HG03378 (cell line): ENCODE measurements around the gene FCGR2B.
"Not testable (repeated sequence)": the region's sequence is repeated elsewhere in the genome, so short reads cannot be mapped to it uniquely, and the experiment has no call there.

Source experiments
- ATAC-seq: cut with Tn5 transposase; IDR thresholded peaks from one replicate; pipeline ENCODE4 v1.9.1; 2021; ENCODE audit warnings: mild to moderate bottlenecking, moderate library complexity; ENCODE audit not compliant: unreplicated experiment

FCGR2B gene

DNA sequence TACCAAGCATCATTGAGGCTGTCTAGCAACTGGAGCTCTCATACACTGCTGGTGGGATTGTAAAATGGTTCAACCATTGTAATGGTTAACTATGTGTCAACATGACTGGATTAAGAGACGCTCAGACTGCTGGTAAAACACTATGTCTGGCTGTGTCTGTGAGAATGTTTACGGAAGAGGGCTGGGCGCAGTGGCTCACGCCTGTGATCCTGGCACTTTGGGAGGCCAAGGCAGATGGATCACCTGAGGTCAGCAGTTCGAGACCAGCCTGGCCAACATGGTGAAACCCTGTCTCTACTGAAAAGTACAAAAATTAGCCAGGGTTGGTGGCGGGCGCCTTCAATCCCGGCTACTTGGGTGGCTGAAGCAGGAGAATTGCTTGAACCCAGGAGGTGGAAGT lies 39.3 kb downstream of the FCGR2B start:
- ATAC-seq: no peak

DNA sequence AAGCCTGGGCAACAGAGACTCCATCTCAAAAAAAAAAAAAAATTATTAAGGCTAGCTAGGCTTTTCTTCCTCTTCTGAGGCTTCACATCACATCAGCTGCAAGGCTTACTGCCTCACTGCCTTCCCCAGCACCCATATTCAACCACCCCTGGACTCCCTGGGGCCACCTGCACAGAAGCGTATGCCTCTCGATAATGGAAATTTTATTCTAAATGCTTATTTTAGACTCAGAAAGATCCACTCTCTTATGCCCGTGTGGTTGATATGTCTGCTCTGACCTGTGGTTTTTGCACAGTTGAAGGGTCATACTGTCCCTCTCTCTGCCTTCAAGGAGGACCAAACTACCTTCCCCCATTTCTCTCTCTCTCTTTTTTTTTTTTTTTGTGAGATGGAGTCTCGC lies 42.6 kb downstream of the FCGR2B start:
- peak; percentile 42 for ATAC-seq

DNA sequence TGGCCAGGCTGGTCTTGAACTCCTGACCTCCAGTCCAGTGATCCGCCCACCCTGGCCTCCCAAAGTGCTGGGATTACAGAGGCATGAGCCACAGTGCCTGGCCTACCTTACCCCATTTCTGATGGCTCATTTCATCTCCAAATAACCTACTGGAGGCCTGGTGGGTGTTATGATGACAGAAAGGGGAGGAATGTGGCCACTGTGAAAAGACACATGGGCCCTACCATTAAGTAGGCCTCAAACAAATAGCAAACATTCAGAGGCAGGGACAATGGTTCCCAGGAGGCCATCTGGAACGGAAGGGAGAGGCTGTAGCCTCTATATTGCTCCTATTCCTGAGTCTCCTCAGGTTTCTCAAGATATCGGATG lies 43.2 kb downstream of the FCGR2B start:
- no peak for ATAC-seq

DNA sequence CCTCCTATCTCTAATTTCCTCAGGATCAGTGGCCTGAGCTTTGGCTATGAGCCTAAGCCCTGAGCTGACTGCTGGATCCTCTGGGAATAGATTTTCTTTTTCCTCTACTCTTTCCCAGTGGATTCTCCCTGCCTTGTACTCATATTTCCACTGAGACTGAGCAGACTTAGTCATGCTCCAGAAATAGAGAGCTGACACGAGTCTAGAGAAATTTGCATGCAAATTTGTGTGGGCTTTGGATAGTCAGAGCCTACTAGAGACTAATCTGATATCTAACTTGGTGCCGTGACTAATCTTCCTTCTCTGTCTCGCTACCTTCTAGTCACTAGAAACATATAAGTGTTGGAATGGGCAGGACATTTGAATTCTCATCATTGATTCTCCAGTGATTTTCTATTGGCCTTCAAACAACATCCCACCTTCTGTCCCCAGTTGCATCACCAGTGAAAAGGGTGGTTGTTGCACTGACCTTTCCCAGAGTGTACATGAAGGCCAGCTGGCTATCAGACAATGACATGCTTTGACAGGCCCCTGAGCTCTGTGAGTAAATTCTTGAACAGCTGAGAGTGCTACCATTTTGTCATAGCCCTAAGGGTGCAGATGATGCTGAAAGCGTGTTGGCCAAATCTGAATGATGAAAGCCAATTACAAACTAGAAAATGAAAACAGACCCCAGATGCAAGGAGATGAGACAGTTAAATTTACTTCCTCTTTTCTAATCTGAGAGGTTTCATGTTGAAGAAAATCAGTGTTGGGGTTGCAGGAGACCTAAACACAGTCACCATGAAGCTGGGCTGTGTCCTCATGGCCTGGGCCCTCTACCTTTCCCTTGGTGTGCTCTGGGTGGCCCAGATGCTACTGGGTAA lies 43.8 kb downstream of the FCGR2B start, which contains the start of gene FCRLA:
TSS of gene FCRLA (plus strand) at position 748 of the 866 bp plus-strand sequence. CDS start at position 784, 36 bp downstream.
- peak; percentile 62 for ATAC-seq

DNA sequence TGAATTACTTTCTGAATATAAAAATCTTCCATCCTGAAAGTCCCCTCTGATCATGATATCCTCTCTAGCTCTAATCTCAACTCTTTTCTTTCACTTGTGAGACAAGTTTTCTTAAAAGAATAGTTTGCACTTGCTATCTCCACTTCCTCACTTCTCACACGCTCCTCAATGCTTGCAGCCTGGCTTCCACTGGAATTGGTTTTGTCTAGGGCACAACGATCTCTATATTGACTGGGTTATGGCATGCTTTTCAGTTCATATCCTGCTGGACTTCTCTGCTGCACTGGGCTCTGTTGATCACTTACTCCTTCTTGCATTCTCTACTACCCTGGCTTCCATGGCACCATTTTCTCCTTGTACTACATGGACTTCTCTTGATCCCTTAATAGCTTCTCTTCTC lies 44.6 kb downstream of the FCGR2B start:
- ATAC-seq: no peak

DNA sequence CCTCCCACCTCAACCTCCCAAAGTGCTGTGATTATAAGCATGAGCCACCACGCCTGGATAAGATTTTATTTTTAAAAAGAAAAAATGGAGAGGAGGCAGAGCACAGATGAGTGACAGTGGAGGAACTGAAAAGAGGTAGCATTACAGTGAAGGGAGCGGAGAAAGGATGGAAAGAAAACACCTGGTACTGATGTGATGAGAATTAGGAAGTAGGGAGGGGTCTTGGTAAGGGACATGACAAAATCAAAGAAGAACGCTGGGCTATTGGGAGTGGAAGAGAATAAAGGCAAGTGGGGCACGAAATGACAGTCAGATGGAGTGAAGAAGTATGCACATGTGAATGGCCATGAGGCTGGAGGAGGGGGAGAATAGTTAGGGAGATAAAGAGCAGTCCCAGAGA lies 46.4 kb downstream of the FCGR2B start:
- no peak for ATAC-seq

DNA sequence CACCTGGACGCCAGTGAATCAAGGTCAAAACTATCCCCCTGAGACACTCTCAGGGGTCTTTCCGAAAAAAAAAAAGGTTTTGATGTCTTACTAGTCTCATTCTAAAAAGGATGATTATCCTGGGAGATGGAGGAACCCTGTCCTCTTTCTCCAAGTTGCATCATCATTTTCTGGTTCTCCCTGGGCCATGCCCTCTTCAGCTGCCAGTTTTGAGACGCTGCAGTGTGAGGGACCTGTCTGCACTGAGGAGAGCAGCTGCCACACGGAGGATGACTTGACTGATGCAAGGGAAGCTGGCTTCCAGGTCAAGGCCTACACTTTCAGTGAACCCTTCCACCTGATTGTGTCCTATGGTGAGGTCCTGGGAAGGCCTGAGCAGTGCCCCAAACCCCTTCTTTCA lies 47.6 kb downstream of the FCGR2B start:
- ATAC-seq: no peak

DNA sequence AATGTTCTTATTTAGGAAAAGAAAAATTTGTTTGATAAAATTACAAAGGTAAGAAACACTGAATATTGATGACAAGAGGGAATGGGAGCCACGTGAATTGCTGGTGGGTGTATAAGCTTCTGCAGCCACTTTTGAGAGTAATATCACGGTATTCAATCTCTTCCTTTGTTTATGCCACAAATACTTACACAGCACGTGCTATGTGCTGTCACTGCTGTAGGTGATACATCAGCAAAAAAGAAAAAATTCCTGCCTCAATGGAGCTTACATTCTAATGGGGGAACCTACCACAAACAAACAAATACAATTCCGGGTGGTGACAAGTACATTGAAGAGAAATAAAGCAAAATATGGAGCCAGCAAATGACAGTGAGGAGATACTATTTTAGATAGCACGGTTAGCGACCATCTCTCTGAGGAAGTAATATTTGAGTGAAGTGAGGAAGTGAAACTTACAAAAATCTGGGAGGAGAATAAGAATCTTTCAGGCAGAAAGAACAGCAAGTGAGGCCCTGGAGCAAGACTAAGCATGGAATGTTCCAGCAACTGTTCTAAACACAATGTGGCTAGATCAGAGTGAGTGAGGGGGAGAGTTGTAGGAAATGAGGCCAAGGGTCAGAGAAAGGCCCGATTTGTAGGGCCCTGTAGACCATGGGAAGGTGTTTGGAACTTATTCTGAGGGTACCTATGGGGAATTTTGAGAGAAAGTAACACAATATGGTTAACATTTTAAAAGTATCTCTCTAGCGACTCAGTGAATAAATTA lies 55.8 kb downstream of the FCGR2B start:
- ATAC-seq: no peak

DNA sequence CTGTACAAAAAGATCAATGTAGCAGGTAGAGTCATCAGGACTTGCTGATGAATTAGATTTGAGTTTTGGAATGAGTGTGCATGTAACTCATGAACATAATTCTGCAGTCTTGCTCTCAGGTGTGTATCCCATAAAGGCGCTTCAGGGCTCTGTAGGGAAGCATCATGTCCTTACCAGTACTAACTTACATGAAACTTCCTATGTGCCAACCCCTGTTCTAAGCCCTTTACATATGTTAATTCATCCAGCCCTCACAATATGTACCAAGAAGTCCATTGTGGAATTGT lies 56.3 kb downstream of the FCGR2B start:
- ATAC-seq: no peak

DNA sequence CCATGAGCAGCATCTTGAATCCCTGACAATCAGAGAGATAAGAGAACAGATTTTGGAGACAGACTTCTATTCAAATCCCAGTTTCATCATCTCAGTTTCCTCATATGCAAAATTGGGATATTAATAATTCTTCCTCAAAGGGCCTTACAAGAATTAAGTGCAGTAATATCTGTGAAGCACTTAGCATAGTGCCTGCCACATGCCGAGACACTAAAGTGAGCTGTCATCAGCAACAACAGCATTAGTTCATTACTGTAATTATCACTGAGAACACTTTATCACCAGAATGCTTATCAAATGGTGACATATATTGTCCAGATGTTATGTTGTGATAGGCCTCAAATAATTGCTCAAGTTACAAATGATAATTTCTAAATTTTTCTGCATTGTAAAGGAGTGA lies 57.5 kb downstream of the FCGR2B start:
- no peak for ATAC-seq

DNA sequence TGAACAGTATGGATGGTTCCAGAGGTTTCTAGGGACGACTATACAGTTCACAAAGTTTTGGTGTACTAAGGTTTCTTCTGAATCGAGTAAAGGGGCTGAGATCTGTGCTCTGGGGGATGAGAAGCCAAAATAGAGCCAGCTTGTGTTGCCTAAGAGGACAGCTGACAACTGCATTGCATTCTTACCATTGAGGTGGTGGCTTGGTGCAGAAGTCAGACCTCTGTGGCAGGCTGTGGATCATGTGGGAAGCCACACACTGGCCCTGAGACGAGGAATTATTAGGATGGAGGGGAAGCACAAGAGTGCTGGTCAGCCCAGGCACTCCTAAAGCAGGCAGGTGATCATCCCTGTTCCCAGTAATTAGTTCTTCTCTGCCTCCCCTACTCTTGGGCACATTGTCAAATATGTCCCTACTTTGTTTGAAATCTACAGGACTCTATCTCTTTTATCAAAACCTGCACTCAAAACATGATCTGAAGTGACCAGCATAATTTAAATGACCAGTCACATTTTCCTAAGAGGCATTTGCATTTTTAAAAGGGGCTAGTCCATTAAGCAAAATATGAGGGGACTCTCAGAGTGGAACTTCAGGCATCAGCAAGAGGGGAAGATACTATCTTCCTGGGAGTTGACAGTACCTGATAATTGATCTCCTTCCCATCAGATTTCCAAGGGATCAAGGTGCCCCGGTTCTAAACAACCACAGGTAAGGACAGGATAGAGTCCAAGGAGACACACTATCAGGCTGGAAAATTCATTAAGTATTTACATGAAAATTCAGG lies 58.2 kb downstream of the FCGR2B start, which contains the start of gene FCRLB:
TSS of gene FCRLB (plus strand) at position 589 of the 782 bp plus-strand sequence. CDS start 1,129 bp downstream, outside the sequence.
- no peak for ATAC-seq

DNA sequence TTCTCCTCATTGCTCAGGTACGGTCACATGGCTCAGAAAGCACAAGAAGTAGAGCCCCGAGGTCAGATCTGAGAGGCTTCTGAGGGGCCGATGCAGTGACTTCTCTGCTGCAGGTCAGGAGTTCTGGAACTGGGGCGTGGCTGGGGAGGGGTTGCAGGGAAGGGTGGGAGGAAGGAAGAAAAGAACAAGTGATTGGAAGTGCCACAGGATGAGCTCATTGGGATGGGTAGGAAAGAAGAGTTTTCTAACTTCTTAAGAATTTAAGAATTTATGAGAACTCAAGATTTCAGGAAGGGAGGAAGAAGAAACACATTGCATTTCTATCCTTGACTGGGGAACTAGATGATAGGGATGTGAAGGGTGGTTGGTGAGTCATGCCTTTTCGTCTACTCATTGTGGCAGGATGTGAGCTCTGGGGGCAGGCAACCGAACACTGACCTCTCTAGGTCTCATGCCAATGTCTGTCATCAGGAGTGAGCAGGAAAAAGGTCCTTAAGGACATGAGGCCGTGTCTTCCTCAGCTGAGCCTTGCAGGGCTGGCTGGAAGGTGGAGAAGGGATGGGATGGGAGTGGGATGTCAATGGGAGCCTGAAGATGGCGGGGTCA lies 58.9 kb downstream of the FCGR2B start:
- ATAC-seq: no peak

DNA sequence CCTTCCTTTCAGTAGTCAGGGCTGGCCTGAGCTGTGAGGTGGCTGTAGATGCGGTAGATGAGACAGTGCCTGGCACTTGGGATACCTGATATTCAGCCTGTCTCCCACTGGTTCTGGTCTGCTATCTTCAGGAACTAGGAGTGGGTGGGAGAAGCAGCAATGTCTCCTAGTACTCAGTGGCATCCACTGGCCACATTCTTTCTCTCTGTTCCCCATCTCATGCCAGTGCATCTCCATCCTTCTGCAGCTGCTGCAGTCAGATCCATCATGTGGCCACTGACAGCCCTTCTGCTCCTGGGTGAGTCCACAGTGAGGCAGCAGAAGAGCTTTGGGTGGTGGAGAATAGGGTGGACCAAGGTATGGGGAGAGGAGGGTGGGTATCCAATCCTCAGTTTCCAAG lies 59.5 kb downstream of the FCGR2B start:
- no peak for ATAC-seq

DNA sequence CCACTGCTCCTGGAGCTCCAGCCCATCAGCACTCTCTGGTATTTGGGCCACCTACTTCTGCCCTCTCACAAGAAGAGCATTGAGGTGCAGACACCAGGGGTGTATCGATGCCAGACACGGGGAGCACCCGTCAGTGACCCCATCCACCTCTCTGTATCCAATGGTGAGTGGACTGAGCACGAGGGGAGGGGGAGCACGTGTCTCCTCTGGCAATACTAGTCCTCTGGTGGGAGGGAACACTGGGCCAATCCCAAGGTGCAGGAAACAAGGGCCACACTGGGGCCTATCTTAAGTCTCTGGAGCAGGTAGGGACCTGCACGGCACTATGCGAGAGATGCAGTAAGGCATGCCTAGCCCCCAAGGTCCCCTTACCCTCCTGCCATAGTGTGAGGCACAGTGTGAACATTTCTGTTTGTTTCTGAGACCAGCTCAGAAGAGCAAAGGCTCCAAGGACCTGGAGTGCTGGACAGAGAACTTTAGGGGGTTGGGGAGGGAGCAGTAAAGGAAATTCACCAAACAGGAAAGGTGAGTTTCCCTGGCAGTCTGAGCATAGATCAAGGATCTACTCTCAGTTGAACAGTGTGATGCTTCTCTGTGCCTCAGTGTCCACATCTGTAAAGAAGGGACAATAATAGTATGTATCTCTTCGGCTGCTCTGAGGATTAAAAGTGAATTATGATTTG lies 60.7 kb downstream of the FCGR2B start:
- no peak for ATAC-seq

DNA sequence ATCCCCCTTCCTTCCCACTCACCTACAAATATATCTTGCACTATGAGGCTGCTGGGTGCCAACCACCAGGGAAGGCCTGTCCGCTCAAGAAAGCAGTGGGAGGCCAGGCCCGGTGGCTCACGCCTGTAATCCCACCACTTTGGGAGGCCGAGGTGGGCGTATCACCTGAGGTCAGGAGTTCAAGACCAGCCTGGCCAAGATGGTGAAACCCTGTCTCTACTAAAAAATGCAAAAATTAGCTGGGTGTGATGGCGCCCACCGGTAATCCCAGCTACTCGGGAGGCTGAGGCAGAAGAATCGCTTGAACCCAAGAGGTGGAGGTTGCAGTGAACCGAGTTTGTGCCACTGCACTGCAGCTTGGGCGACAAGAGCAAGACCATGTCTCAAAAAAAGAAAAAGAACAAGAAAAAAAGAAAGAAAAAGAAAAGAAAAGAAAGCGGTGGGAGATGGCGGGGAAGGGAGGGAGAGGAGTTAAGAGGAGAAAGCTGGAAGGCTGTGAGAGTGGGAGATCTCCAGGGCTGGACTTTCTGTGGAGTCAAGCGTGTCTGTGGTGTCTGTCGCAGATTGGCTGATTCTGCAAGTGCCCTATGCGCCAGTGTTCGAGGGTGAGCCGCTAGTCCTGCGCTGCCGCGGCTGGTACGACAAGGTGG lies 62.4 kb downstream of the FCGR2B start:
- ATAC-seq: not testable (repeated sequence)

DNA sequence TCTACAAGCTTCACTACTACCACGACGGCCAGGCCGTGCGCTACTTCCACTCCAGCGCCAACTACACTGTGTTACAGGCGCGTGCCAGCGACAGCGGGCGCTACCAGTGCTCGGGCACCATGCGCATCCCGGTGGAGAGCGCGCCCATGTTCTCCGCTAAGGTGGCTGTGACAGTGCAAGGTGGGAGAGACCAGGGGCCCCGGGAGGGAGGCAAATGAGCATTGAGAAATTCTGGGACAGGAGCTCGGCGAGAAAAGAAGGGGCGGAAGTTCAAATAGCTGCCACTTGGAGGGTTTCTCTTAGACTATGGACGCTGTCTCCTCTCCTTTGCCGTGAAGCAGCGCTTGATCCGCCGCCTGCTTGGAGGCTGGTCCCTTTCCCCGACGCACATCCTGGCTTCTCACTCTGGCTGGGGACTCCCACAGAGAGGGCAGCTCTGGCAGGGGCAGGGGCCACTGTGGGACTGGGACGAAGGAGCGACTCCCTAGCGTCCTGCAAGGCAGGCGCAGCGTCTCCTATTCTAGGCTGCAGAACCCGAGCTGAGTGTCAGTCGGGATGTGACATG lies 63.0 kb downstream of the FCGR2B start:
- ATAC-seq: no peak

DNA sequence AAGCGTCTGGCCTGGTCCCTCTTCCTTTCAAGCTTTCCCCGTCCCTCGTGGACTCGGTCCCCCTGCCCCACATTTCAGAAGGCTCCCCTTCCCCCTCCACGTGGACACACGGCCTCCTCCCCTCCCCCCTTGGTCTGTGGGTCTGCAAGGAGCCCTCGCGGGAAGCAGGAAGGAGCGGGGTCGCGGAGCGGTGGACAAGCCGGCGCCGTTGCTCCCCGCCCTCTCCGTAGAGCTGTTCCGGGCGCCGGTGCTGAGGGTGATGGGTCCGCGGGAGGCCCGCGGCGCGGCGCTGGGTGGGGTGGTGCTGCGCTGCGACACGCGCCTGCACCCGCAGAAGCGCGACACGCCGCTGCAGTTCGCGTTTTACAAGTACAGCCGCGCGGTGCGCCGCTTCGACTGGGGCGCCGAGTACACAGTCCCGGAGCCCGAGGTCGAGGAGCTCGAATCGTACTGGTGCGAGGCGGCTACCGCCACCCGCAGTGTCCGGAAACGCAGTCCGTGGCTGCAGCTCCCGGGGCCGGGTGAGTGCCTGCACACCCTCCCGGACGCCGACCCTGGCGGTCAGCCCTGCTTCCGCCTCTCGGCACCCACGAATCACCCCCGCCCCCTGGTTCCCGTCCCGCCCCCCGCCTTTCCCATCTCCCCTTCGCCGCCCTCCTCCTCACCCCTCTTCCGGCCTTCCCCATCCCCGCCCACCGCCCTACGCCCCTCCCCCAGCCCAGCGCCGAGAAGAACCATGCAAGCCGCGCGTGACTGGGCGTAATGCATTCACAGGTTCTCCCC lies 63.7 kb downstream of the FCGR2B start:
- ATAC-seq: no peak

DNA sequence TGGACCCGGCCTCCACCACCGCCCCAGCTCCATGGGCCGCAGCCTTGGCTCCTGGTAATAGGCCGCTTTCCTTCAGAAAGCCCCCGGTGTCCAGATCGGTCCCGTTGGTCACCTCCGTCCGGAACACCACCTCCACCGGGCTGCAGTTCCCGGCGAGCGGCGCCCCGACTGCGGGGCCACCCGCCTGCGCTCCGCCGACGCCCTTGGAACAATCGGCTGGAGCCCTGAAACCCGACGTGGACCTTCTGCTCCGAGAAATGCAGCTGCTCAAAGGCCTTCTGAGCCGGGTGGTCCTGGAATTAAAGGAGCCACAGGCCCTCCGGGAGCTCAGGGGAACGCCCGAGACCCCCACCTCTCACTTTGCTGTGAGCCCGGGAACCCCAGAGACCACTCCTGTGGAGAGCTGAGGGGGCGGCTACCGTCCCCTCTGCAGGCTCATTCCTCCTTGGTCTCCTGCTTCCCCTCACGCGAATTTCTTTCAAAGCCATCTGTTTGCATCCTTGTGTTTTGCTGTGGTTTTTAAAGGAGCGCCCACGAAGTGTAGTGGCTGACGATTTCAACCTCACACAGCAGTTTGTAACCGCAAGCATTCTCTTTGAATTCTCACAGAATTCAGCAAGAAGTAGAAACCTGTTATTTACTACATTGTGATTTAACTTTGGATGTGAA lies 64.4 kb downstream of the FCGR2B start:
- no peak for ATAC-seq
